Heart left ventricle (tissue), 16 donors: Measurements from ENCODE around the gene NREP. TPM values are rescaled to one million over a fixed set of nuclear protein-coding genes. Genes with fewer than 3 reads are reported as not detected.

ENCODE experiments used
- ATAC-seq, 4 donors: fragments of 200-7000 bp; cut with Tn5 transposase; one replicate each; pipeline ENCODE4 v1.9.1; 2020 to 2022; ENCODE audit warnings: moderate library complexity in 4 of 4, mild to moderate bottlenecking in 3 of 4, moderate number of reproducible peaks in 1 of 4
- DNase-seq, 5 donors: peaks; one replicate each; pipeline ENCODE4 v3.0.0-alpha.2; 2020
- H3K27ac ChIP-seq, 12 donors: fragments of 200-600 bp; sonication (generic) in 4 of 12; one replicate each; pipeline versions ENCODE4 v1.5.0 to v1.8.0; 2016 to 2022; ENCODE audit warnings: mild to moderate bottlenecking in 2 of 12
- H3K27me3 ChIP-seq, 9 donors: fragments of 200-600 bp; sonication (generic) in 2 of 9; one replicate each; pipeline versions ENCODE4 v1.5.1 to v1.8.0; 2016 to 2022; ENCODE audit warnings: mild to moderate bottlenecking in 3 of 9
- H3K36me3 ChIP-seq, 9 donors: fragments of 200-600 bp; sonication (generic) in 2 of 9; one replicate each; pipeline versions ENCODE4 v1.5.0 to v1.8.0; 2018 to 2022; ENCODE audit warnings: mild to moderate bottlenecking in 2 of 9
- H3K4me1 ChIP-seq, 12 donors: fragments of 200-600 bp; sonication (generic) in 4 of 12; one replicate each; pipeline versions ENCODE4 v1.5.0 to v1.8.0; 2016 to 2022; ENCODE audit warnings: mild to moderate bottlenecking in 3 of 12
- H3K4me3 ChIP-seq, 12 donors: fragments of 200-600 bp; sonication (generic) in 4 of 12; one replicate each; pipeline versions ENCODE4 v1.5.0 to v1.8.0; 2017 to 2022; ENCODE audit warnings: mild to moderate bottlenecking in 9 of 12, moderate library complexity in 4 of 12
- H3K9me3 ChIP-seq, 12 donors: fragments of 200-600 bp; sonication (generic) in 4 of 12; one replicate each; pipeline versions ENCODE4 v1.5.0 to v1.8.0; 2016 to 2022; ENCODE audit warnings: mild to moderate bottlenecking in 1 of 12
- CTCF ChIP-seq, 12 donors: fragments of 200-600 bp; sonication (generic) in 4 of 12; IDR thresholded peaks; one replicate each; pipeline versions ENCODE4 v1.5.0 to v1.8.0; 2018 to 2022; ENCODE audit warnings: antibody characterized with exemption in 12 of 12, mild to moderate bottlenecking in 5 of 12
- POLR2A ChIP-seq, 2 donors: fragments of 450-650 bp; IDR thresholded peaks; one replicate each; pipeline ENCODE4 v1.6.1; 2017; ENCODE audit warnings: antibody characterized with exemption in 2 of 2, mild to moderate bottlenecking in 2 of 2, moderate library complexity in 2 of 2
- WGBS, 4 donors: extraction: QIAGEN DNeasy Blood & Tissue Kit in 2 of 4; methylation state at CpG; one replicate each; pipeline versions ENCODE4 v1.1.5 to v1.1.7; 2013 to 2018; 5-methylcytosine and 5-hydroxymethylcytosine counted together
- intact Hi-C, 10 donors: fragments of 100-400 bp; cut with DNase I; formaldehyde crosslinking; loops; one replicate each; pipeline versions ENCODE4 v1.11.1 to v1.14.2; 2022
- polyA plus RNA-seq, 2 donors: library from polyadenylated mRNA; stranded (reverse); fragments of 200-250 nt; gene quantifications; one replicate each; pipeline ENCODE4 v1.2.3, GENCODE V29; 2013
- total RNA-seq, 9 donors: library from RNA; depleted of rRNA in 2 of 9; stranded (reverse); fragments of >200 nt in 2 of 9; fragmentation: NEBNext Ultra II Directional in 3 of 9; extraction: Animal tissue kit (Norgen Biotek cat#: 25700) in 3 of 9; gene quantifications; one replicate each; pipeline versions ENCODE4 v1.1.0 to v1.2.4, GENCODE V29; 2016 to 2023
- donor health status: ischemic (EF 13 %, LVEDD 7.1; RV severe dilation, severe dysfunction).
- donor health status: healthy with polysubstance abuse.
- donor health status: DM: no; HTN: yes; CAD: no.
- donor health status: DM: no; HTN: no; CAD: no.
- donor health status: ischemic (EF 25% LVEDD 6.9; RV normal size, moderate dysfunction).
- donor health status: ischemic (EF 25% LVEDD 5.7; RV mildly dilated, moderate dysfunction).
- donor health status: healthy.
- donor health status: DM: yes; HTN: yes; CAD: no.
- donor health status: ischemic (EF 35%, LVEDD 5.7; RV mildly dilated, moderate dysfunction).
- donor health status: nonischemic (EF 11% LVEDD 7.7; RV severe dilation, severe dysfunction).
- donor health status: DM: yes; HTN: yes; CAD: no.
- donor health status: PGD.
- donor health status: ischemic (EF 29% LVEDD 5.4; RV normal size, mild dysfunction).
- donor health status: nonischemic (EF 23%, LVEDD 6.1; RV moderate dilation, normal function).

Gene NREP
- total and polyA plus RNA-seq, 11 donors = 8.1 to 71.8 (median 34.5) TPM

DNA sequence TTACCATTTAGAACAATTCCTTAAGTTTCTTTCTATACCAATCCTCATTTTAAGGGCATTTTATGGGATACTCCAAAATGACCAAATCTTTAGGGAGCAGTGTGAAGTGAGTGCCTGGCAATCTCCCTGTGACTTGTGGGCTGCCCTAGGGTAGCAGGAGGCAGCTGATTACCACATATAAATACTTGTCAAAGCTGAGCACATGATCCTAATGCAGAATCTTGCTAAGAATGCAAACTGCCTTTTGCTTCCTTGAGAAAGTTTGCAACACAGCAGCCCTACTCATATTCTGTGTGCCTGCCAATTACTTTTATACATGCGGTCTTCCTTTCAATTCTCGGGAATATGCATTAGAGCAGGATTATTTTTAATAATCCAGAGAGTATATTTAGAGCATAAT is 18.2 kb upstream of the NREP start:
- H3K4me1 ChIP-seq = peaks cover 0 to 17% (median 0%) of the 10 kb centered on the region in 12 donors
- H3K27ac ChIP-seq = no peak overlapping the region
- TF ChIP-seq POLR2A (IDR thresholded peaks at IDR 0.05) (no peak), CTCF (IDR thresholded peaks at IDR 0.05) (no peak)
- DNase-seq (no peak), ATAC-seq (no peak)
- 91 to 93% (median 91%) methylated on average over 2 of the region's 2 CpGs for WGBS, 4 donors
- H3K9me3 ChIP-seq = no peaks in the 10 kb centered on the region
- intact Hi-C loops = no loop called here
- H3K4me3 ChIP-seq = no peak overlapping the region
- no peaks in the 10 kb centered on the region for H3K27me3 ChIP-seq
- H3K36me3 ChIP-seq = no peaks in the 10 kb centered on the region

DNA sequence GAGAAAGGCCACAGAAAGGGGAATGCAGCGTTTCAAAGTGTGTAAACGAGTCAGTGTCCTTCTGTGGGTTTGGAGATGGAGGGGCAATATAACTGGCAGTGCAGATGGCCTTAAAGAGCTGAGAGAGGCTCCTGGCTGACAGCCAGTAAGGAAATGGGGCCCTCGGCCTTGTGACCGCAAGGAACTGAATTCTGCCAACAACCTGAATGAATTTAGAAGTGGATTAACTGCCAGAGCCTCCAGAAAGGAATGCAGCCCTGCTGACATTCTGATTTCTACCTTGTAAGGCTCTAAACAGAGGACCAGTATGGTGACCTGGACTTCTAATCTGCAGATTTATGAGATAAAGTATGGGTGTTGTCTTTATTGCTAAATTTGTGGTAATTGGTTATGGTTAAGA is 17.5 kb upstream of the NREP start:
- H3K36me3 ChIP-seq = no peaks in the 10 kb centered on the region
- intact Hi-C loops = no loop called here
- no peaks in the 10 kb centered on the region for H3K9me3 ChIP-seq
- H3K27ac ChIP-seq = no peak overlapping the region
- TF ChIP-seq POLR2A (IDR thresholded peaks at IDR 0.05) = no peak
- TF ChIP-seq CTCF (IDR thresholded peaks at IDR 0.05) = no peak
- H3K27me3 ChIP-seq = no peaks in the 10 kb centered on the region
- ATAC-seq (no peak), DNase-seq (peak in 2 of 5 donors; percentile 20 to 38)
- H3K4me3 ChIP-seq = no peak overlapping the region
- peaks cover 0 to 11% (median 0%) of the 10 kb centered on the region in 12 donors for H3K4me1 ChIP-seq
- WGBS, 4 donors = 17 to 24% (median 21%) methylated on average over 4 of the region's 4 CpGs

GRCh38 chr5:111772456-111773122 is 15.6 kb upstream of the NREP start:
- no peak overlapping the region for H3K27ac ChIP-seq
- peaks cover 0 to 11% (median 0%) of the 10 kb centered on the region in 12 donors for H3K4me1 ChIP-seq
- no peak overlapping the region for H3K4me3 ChIP-seq
- no peak for TF ChIP-seq CTCF (IDR thresholded peaks at IDR 0.05)
- TF ChIP-seq POLR2A (IDR thresholded peaks at IDR 0.05) = no peak
- DNase-seq (no peak), ATAC-seq (no peak)
- intact Hi-C loops = no loop called here
- H3K9me3 ChIP-seq = no peaks in the 10 kb centered on the region
- no peaks in the 10 kb centered on the region for H3K27me3 ChIP-seq
- H3K36me3 ChIP-seq = no peaks in the 10 kb centered on the region
- WGBS, 4 donors = 73 to 84% (median 80%) methylated on average over 6 of the region's 6 CpGs

- Histone ChIP-seq H3K36me3 (no peaks in the 10 kb centered on the region), H3K4me1 (peaks cover 0 to 4% (median 0%) of the 10 kb centered on the region in 12 donors), H3K27me3 (no peaks in the 10 kb centered on the region), H3K27ac (no peak overlapping the region), H3K9me3 (no peaks in the 10 kb centered on the region), H3K4me3 (no peak overlapping the region)
- DNase-seq (no peak), ATAC-seq (no peak)
- intact Hi-C loops = loop anchor here in 2 of 10 donors (10.0 kb wide), 2 partner anchors 225 to 355 kb away; no protein-coding TSS in a partner anchor
- WGBS, 4 donors = 90 to 95% (median 92%) methylated on average over 4 of the region's 4 CpGs
- no peak for TF ChIP-seq CTCF (IDR thresholded peaks at IDR 0.05)
- no peak for TF ChIP-seq POLR2A (IDR thresholded peaks at IDR 0.05)
Observed at GRCh38 chr5:111769541-111769940, 12.5 kb upstream of the NREP start.
